ENCODE measurements around the gene FKRP.
"Not testable (repeated sequence)": the region's sequence is repeated elsewhere in the genome, so short reads cannot be mapped to it uniquely, and the experiment has no call there.

The FKRP gene

DNA sequence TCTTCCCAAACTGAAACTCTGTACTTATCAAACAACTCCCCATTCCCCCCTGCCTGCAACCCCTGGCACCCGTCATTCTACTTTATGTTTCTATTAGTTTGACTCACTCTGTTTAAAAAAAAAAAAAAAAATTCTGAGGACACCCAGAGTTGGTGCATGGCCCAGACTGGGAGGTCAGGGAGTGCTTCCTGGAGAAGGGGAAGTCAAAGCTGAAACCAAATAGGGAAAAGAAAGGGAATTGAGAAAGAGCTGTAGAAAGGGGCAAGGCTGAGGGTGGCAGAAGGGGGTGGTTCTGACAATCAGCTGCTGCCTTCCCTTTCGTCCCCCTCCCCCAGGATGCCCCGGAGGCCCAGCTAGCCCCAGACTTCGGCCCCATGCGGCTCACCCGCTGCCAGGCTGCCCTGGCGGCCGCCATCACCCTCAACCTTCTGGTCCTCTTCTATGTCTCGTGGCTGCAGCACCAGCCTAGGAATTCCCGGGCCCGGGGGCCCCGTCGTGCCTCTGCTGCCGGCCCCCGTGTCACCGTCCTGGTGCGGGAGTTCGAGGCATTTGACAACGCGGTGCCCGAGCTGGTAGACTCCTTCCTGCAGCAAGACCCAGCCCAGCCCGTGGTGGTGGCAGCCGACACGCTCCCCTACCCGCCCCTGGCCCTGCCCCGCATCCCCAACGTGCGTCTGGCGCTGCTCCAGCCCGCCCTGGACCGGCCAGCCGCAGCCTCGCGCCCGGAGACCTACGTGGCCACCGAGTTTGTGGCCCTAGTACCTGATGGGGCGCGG lies 9.4 kb downstream of the FKRP start:
- no peak for FAIRE-seq
- no peak for DNase-seq (ENCODE audit: insufficient read length, low spot score)

DNA sequence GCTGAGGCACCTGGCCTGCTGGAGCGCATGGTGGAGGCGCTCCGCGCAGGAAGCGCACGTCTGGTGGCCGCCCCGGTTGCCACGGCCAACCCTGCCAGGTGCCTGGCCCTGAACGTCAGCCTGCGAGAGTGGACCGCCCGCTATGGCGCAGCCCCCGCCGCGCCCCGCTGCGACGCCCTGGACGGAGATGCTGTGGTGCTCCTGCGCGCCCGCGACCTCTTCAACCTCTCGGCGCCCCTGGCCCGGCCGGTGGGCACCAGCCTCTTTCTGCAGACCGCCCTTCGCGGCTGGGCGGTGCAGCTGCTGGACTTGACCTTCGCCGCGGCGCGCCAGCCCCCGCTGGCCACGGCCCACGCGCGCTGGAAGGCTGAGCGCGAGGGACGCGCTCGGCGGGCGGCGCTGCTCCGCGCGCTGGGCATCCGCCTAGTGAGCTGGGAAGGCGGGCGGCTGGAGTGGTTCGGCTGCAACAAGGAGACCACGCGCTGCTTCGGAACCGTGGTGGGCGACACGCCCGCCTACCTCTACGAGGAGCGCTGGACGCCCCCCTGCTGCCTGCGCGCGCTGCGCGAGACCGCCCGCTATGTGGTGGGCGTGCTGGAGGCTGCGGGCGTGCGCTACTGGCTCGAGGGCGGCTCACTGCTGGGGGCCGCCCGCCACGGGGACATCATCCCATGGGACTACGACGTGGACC lies 10.1 kb downstream of the FKRP start:
- FAIRE-seq (no peak), DNase-seq (ENCODE audit: insufficient read length, low spot score) (no peak)

DNA sequence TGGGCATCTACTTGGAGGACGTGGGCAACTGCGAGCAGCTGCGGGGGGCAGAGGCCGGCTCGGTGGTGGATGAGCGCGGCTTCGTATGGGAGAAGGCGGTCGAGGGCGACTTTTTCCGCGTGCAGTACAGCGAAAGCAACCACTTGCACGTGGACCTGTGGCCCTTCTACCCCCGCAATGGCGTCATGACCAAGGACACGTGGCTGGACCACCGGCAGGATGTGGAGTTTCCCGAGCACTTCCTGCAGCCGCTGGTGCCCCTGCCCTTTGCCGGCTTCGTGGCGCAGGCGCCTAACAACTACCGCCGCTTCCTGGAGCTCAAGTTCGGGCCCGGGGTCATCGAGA lies 10.7 kb downstream of the FKRP start:
- DNase-seq (ENCODE audit: insufficient read length, low spot score), result no peak
- FAIRE-seq, result no peak

DNA sequence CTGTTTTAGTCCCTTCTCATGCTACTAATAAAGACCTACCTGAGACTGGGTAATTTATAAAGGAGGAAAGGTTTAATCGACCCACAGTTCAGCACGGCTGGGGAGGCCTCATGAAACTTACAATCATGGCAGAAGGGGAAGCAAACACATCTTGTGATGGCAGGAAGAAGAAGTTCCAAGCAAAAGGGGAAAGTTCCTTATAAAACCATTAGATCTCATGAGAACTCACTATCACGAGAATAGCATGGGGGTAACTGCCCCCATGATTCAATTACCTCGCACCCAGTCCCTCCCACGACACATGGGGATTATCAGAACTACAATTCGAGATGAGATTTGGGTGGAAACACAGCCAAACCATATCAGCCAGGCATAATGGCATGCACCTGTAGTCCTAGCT lies 13.3 kb downstream of the FKRP start:
- no peak for FAIRE-seq

DNA sequence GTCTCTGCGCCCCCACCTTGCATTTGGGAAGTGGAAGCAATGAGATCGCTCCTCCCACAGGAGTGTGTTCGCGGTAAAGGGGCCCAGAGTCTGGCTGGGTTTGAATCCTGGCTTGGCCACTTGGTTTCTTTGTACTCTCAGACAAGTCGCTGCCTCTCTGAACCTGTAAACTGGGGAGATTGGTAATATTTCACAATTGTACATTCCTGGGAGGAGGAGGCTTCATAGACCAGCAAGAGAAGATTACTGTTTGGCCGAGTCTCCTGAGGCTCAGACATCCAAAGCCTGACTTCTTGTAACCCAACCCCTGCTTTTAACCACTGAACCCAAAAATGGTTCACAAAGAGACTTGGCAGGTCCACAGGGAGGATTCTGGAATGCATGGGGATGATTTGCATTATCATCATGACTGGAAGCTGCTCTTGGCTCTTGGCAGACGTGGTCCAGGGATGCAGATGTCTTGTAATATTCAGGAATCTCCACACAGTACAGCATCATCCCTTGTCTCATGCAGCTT lies 14.0 kb downstream of the FKRP start:
- no peak for FAIRE-seq
- no peak for DNase-seq (ENCODE audit: insufficient read length, low spot score)

More for the DNA sequence above, 13.3 kb downstream of the FKRP start:
- DNase-seq (ENCODE audit: insufficient read length, low spot score), result no peak

DNA sequence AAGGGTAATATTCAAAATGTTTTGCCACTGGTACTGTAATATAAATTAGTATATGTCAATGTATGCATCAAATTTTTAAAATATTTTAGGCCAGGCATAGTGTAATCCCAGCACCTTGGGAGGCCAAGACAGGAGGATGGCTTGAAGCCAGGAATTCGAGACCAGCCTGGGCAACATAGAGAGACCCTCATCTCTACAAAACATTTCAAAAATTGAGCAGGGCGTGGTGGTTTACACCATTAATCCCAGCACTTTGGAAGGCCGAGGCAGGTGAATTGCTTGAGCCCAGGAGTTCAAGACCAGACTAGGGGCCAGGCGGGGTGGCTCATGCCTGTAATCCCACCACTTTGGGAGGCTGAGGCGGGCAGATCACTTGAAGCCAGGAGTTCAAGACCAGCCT lies 14.5 kb downstream of the FKRP start:
- no peak for DNase-seq (ENCODE audit: insufficient read length, low spot score)
- FAIRE-seq, result no peak

DNA sequence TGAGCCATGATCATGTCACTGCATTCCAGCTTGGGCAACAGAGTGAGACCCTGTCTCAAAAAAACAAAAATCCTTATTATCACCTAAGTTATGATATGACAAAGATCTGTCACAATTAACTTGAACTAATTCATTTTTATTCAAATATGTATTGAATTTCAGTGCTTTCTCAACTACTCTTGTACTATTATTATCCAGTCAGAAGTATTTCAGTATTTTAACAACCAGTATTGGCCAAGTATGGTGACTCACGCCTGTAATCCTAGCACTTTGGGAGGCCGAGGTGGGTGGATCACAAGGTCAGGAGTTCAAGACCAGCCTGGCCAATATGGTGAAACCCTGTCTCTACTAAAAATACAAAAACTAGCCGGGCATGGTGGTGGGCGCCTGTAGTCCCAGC lies 15.0 kb downstream of the FKRP start:
- not testable (repeated sequence) for FAIRE-seq

DNA sequence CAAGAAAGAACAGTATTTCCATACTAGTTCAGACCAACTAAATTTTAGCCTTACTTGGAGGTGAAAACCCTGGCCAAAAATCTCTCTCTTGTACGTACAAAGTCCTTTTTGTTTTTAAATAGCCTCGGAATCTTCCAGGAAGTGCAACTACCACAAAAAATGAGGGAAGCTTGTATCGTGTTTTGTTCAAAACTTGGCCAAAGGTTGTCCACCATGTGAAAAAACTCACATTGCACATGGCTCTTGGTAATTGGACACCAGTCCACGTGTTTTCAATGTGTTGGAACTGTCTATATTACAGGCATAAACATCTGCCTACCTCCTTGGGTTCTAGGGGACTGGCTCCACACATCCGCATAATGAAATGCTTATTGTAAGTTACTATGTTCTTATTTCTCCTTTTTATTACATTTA lies 15.6 kb downstream of the FKRP start:
- no peak for FAIRE-seq

More for the DNA sequence above, 15.0 kb downstream of the FKRP start:
- not testable (repeated sequence) for DNase-seq (ENCODE audit: insufficient read length, low spot score)

DNA sequence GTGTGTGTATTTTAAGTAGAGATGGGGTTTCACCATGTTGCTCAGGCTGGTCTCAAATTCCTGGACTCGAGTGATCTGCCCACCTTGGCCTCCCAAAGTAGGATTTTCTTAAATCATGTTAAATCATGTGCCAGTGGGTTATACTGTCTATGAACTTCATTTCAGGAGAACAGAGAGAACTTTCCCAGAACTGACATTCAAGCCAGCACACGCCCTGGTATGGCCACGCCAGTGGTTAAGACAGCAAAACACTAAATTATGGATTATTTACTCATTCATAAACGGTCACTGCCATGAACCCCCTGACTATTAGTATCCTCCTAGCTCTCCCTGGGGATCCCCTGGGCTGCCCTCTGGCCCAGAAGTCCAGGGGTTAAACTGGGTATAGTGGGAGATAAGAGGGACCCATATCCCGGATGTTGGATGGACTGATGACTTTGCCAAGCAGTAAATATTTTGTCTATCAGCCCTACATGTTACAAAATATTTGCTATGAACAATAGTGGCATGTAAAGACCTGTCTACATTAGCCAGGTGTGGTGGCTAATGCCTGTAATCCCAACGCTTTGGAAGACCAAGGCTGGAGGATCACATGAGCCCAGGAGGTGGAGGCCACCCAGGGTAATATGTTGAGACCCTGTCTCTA lies 16.5 kb downstream of the FKRP start:
- DNase-seq (ENCODE audit: insufficient read length, low spot score) (no peak), FAIRE-seq (no peak)

More for the DNA sequence above, 15.6 kb downstream of the FKRP start:
- DNase-seq (ENCODE audit: insufficient read length, low spot score), result no peak

DNA sequence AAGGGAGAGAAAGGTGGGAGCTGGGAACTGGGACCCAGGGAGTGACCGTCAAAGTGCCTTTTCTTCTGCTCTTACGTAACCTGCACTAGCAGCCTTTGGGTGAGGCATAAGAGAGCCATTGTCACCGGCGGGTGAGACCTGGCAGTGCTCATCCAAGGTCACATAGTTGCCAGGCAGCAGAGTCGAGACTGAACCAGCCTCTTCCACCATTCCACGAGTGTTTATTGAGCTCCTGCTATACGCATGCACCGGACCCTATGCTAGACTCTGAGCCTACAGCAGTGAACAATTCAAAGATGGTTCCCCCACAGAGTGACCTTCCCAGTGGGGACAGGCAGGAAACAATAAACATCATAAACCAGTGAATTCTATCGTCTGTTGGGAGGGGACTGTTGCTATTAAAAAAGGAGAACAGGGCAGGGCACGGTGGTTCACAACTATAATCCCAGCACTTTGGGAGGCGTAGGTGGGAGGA lies 19.0 kb downstream of the FKRP start:
- DNase-seq (ENCODE audit: insufficient read length, low spot score), result no peak

DNA sequence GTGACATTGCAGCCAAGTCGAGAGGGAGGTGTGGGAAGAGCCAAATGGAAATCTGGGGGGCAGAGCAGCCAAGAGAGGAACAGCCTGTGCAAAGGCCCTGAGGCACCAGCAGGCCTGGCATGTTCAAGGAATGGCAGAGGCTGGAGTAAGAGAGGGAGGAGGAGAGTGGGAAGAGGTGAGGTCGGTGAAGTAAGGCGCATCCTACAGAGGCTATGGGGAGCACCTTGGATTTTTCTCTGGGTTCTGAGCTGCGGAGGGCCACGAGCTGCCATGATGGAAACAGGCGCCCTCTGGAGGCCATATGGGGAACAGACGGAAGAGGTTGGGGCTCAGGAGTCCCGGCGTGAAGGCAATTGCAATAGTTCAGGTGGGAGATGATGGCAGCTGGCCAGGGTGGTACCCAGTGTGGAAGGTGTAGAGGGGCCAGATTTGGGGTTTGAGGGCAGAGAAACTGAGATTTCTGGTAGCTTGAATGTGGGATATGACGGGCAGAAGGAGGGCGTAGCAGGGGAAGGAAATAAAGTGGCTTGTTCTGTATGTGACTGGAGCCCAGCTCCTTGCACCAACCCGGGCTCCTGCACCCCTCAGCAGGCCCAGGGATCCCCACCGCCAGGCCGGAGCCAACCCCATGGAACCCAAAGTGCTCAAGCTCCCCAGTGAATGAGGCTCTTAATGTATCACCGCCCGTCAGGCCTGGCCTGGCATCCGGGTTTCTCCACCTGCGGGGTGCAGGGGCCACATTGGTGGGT lies 20.9 kb downstream of the FKRP start:
- peak; percentile 67 for FAIRE-seq
- peak; percentile 68 for DNase-seq (ENCODE audit: insufficient read length, low spot score)

More for the DNA sequence above, 19.0 kb downstream of the FKRP start:
- no peak for FAIRE-seq

DNA sequence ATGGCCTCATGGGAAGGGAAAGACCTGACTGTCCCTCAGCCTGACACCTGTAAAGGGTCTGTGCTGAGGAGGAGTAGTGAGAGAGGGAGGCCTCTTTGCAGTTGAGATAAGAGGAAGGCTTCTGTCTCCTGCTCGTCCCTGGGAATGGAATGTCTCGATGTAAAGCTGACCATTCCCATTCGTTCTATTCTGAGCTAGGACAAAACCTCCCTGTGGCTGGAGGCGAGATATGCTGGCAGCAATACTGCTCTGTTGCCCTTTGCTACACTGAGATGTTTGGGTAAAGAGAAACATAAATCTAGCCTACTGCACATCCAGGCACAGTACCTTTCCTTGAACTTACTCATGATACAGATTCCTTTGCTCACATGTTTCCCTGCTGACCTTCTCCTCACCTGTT lies 22.9 kb downstream of the FKRP start:
- not testable (repeated sequence) for FAIRE-seq; DNase-seq (ENCODE audit: insufficient read length, low spot score)

DNA sequence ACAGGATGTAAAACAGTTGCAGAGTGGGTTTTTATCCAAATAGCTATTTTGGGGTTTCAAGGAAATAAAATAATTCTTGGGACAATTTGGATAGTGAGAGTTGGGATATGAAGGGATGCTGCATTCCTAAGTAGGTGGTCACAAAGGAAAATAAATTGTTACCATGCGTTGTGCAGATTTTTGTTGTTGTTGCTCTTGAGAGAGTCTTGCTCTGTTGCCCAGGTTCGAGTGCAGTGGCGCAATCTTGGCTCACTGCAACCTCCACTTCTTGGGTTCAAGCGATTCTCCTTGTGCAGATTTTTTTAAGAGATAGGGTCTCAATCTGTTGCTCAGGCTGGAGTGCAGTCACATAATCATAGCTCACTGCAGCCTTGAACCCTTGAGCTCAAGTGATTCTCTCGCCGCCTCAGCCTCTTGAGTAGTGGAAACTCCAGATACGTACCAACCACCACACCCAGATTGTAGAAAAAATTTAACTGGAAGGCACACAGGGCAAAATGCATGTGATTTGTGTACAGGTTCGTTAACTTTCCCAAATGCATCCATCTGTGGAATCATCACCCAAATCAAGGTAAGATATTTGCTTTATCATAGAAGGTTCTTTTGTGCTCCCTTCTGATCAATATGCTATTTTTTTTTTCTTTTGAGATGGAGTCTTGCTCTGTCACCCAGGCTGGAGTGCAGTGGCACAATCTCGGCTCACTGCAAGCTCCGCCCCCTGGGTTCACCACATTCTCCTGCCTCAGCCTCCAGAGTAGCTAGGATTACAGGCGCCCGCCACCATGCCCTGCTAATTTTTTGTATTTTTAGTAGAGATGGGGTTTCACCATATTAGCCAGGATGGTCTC lies 26.5 kb downstream of the FKRP start:
- FAIRE-seq (no peak), DNase-seq (ENCODE audit: insufficient read length, low spot score) (no peak)

DNA sequence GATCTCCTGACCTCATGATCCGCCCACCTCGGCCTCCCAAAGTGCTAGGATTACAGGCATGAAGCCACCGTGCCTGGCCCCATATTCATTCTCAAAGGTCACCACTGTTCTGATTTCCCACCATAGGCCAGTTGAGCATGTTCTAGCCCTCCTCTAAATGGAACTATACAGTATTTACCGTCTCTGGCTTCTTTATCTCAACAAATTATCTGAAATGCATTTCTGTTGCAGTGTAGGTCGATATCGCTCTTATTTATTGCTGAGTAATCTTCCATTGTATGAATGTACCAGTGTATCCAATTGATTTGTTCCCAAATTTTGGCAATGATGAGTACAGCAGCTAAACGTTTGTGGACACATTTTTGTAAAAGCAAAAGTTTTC lies 27.2 kb downstream of the FKRP start:
- FAIRE-seq (no peak), DNase-seq (ENCODE audit: insufficient read length, low spot score) (no peak)

DNA sequence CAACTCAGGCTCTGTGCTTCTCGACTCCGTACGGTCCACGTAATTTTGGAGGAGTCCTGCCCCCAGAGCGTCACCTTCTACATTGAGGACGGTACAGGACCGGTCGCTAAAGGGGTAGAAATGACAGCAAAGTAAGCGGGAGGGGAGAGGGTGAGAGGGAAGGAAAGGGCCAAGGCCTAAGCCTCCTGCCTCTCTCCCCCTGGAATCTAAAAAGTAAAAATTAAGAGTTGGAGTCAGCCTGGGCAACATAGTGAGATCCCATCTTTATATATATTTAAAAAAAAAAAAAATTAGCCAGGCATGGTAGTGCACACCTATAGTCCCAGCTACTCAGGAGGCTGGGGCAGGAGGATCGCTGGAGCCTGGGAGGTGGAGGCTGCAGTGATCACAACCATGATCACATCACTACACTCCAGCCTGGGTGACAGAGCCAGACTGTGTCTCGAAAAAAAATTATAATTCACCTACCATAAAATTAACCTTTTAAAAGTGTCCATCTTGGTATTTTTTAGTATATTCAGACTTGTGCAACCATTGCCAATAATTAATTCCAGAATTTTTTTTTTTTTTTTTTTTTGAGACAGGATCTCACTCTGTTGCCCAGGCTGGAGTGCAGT lies 29.9 kb downstream of the FKRP start:
- FAIRE-seq (no peak), DNase-seq (ENCODE audit: insufficient read length, low spot score) (no peak)

DNA sequence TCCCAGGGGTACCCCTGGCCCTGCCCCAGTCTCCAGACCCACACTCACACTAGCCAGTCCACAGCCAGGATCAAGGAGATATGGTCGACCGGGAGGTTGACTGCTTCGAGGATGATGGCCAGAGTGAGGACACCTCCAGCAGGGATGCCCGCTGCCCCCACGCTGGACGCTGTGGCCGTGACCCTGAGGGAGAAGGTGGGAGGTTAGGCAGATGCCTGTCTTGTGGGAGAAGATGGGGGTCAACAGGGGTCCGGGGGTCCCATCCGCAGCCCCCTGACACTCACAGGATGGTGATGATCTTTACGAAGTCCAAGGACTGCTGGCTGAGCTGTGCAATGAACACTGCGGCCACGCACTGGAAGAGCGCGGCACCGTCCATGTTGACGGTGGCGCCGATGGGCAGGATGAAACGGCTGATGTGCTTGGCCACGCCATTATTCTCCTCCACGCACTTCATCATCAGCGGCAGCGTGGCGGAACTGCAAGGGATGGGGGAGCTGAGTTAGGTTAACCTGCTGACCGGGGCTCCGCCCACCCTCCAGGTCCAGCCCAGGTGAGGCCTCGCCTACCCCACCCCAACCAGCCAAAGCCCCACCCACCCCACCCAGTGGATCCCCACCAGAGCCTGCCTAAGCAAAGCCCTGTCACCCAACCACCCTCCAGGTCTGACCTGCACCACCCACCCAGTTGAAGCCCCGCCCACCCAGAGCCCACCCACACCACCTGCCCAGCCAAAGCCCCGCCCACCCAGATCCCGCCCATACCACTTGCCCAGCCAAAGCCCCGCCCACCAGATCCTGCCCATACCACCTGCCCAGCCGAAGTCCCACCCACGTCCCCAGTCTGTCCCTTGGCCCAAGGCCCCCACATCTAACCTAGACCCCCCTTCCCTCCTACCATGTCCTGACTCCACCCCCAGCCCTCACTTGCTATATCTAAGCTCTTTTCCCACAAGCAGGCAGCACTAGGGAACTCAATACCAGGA lies 31.4 kb downstream of the FKRP start:
- FAIRE-seq (no peak), DNase-seq (ENCODE audit: insufficient read length, low spot score) (no peak)

DNA sequence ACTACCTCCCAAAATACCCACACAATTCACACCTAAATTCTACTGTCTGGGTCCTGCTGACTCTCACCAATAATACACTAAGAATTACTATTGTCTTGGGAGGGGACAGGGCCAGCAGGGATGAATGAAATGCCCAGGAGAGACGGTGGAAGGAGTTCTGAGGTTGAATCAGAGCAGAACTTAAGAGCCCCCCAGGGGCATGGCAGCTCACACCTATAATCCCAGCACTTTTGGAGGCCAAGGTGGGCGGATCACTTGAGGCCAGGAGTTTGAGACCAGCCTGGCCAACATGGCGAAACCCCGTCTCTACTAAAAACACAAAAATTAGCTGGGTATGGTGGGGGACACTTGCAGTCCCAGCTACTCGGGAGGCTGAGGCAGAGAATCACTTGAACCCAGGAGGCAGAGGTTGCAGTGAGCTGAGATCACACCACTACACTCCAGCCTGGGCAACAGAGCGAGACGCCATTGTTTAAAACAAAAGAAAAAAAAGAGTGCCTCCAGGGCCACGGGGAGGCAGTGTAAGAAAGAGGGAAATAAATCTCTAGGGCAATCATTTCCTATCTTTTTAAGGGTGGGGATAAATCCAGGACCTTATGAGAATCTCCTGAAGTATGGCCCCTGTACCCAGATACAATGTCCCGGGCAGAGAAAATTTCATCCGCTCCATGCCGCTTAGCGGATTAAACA lies 32.2 kb downstream of the FKRP start:
- not testable (repeated sequence) for DNase-seq (ENCODE audit: insufficient read length, low spot score); FAIRE-seq

Data from GM19239 (cell line).